ENCODE measurements around the gene NCKAP1. TPM values are rescaled to one million over a fixed set of nuclear protein-coding genes. Genes with fewer than 3 reads are reported as not detected.

Gene NCKAP1
- total and polyA plus RNA-seq, 4 donors = 16.1 to 64.2 (median 24.4) TPM

DNA sequence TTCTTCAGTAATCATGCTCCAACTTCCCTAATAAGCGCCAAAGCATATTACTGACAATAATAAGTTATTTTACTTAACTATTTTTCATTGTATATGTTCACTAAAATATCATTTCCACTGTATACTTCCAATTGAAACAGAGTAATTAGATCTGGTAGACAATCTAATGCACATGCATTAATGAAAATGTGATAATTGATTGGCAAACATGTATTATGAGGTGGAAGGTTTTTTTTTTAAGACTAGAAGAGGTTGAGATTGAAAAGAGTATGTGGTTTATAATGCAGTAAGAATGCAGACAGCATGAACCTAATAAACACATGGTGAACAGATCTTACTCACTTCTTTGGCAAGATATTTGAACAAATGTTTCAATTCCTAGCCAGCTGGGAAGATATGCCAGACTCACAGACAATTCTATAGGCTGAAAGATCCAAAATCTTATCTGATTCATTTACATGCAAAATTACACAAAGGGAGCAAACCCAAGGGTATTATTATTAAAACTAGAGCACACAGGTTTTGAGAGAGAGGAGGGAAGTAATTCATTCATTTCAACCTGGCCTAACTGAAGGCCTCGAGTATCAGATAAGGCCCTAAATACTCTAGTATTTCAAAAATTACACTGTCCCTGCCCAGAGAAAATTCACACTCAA is 2.8 kb downstream of the NCKAP1 start:
- no peaks in the 10 kb centered on the region for H3K9me3 ChIP-seq (ENCODE audit: control insufficient read depth in 4 of 4, low read length in 3 of 4)
- H3K4me3 ChIP-seq (ENCODE audit: low read depth in 1 of 3, low read length in 3 of 3) = no peak overlapping the region
- peaks cover 2 to 33% (median 28%) of the 10 kb centered on the region in 4 donors for H3K4me1 ChIP-seq (ENCODE audit: control insufficient read depth in 4 of 4, insufficient read depth in 4 of 4, low read length in 3 of 4)
- H3K9ac ChIP-seq (ENCODE audit: low read depth in 1 of 2, low read length in 2 of 2) = no peak overlapping the region
- H3K36me3 ChIP-seq (ENCODE audit: control insufficient read depth in 4 of 4, insufficient read depth in 3 of 4, low read depth in 1 of 4, low read length in 3 of 4) = no peaks in the 10 kb centered on the region
- H3K27me3 ChIP-seq (ENCODE audit: control insufficient read depth in 4 of 4, insufficient read depth in 4 of 4, low read length in 3 of 4) = no peaks in the 10 kb centered on the region
- DNase-seq (ENCODE audit: low spot score) = no peak
- H3K27ac ChIP-seq (ENCODE audit: low read depth in 1 of 2, low read length in 2 of 2) = peak overlapping the region in 1 of 2 donors; percentile 52
- TF ChIP-seq, protein P1, sequence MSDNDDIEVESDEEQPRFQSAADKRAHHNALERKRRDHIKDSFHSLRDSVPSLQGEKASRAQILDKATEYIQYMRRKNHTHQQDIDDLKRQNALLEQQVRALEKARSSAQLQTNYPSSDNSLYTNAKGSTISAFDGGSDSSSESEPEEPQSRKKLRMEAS (IDR thresholded peaks at IDR 0.05) = no peak
- no peak for TF ChIP-seq NR2F2 (IDR thresholded peaks at IDR 0.05)
- TF ChIP-seq, protein P2, sequence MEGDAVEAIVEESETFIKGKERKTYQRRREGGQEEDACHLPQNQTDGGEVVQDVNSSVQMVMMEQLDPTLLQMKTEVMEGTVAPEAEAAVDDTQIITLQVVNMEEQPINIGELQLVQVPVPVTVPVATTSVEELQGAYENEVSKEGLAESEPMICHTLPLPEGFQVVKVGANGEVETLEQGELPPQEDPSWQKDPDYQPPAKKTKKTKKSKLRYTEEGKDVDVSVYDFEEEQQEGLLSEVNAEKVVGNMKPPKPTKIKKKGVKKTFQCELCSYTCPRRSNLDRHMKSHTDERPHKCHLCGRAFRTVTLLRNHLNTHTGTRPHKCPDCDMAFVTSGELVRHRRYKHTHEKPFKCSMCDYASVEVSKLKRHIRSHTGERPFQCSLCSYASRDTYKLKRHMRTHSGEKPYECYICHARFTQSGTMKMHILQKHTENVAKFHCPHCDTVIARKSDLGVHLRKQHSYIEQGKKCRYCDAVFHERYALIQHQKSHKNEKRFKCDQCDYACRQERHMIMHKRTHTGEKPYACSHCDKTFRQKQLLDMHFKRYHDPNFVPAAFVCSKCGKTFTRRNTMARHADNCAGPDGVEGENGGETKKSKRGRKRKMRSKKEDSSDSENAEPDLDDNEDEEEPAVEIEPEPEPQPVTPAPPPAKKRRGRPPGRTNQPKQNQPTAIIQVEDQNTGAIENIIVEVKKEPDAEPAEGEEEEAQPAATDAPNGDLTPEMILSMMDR (IDR thresholded peaks at IDR 0.05; ENCODE audit: low read depth, low read length, missing input control) = no peak
- WGBS = 62% methylated on average over 2 of the region's 2 CpGs

DNA sequence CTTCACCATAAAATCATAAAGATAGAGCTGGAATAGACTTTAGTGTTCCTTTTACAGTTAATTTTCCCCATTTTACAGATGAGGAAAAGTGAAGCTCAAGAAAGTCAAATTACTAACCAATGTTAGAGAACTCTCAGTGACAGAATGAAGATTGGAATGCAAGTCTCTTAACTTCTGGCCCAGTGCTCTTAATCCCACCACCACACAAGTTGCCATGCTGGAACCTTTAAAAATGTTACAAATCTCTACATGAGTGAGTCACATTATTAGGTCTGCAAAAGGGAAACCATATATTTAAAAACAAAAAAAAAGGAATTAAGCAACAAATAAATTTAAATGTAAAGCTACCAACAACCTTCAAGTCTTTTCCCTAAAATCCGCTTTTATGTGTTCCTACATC is 3.5 kb downstream of the NCKAP1 start:
- TF ChIP-seq YY1 (IDR thresholded peaks at IDR 0.05) = no peak
- TF ChIP-seq RAD21 (IDR thresholded peaks at IDR 0.05) = no peak
- TF ChIP-seq, protein P3, sequence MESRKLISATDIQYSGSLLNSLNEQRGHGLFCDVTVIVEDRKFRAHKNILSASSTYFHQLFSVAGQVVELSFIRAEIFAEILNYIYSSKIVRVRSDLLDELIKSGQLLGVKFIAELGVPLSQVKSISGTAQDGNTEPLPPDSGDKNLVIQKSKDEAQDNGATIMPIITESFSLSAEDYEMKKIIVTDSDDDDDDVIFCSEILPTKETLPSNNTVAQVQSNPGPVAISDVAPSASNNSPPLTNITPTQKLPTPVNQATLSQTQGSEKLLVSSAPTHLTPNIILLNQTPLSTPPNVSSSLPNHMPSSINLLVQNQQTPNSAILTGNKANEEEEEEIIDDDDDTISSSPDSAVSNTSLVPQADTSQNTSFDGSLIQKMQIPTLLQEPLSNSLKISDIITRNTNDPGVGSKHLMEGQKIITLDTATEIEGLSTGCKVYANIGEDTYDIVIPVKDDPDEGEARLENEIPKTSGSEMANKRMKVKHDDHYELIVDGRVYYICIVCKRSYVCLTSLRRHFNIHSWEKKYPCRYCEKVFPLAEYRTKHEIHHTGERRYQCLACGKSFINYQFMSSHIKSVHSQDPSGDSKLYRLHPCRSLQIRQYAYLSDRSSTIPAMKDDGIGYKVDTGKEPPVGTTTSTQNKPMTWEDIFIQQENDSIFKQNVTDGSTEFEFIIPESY (IDR thresholded peaks at IDR 0.05) = no peak
- TF ChIP-seq, protein P4, sequence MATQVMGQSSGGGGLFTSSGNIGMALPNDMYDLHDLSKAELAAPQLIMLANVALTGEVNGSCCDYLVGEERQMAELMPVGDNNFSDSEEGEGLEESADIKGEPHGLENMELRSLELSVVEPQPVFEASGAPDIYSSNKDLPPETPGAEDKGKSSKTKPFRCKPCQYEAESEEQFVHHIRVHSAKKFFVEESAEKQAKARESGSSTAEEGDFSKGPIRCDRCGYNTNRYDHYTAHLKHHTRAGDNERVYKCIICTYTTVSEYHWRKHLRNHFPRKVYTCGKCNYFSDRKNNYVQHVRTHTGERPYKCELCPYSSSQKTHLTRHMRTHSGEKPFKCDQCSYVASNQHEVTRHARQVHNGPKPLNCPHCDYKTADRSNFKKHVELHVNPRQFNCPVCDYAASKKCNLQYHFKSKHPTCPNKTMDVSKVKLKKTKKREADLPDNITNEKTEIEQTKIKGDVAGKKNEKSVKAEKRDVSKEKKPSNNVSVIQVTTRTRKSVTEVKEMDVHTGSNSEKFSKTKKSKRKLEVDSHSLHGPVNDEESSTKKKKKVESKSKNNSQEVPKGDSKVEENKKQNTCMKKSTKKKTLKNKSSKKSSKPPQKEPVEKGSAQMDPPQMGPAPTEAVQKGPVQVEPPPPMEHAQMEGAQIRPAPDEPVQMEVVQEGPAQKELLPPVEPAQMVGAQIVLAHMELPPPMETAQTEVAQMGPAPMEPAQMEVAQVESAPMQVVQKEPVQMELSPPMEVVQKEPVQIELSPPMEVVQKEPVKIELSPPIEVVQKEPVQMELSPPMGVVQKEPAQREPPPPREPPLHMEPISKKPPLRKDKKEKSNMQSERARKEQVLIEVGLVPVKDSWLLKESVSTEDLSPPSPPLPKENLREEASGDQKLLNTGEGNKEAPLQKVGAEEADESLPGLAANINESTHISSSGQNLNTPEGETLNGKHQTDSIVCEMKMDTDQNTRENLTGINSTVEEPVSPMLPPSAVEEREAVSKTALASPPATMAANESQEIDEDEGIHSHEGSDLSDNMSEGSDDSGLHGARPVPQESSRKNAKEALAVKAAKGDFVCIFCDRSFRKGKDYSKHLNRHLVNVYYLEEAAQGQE (IDR thresholded peaks at IDR 0.05) = no peak
- TF ChIP-seq SP1 (IDR thresholded peaks at IDR 0.05) = no peak
- no peak for TF ChIP-seq EGR1 (IDR thresholded peaks at IDR 0.05; ENCODE audit: low read depth in 2 of 2)
- no peak for TF ChIP-seq NR2F2 (IDR thresholded peaks at IDR 0.05)
- no peak for TF ChIP-seq GABPA (IDR thresholded peaks at IDR 0.05 in 1 of 2, conservative IDR thresholded peaks at IDR 0.05 in 1 of 2)
- TF ChIP-seq FOXA1 (IDR thresholded peaks at IDR 0.05) = no peak
- no peak for TF ChIP-seq HNF4A (conservative IDR thresholded peaks at IDR 0.05)
- Histone ChIP-seq H3K9me3 (ENCODE audit: control insufficient read depth in 4 of 4, low read length in 3 of 4) (no peaks in the 10 kb centered on the region), H3K4me3 (ENCODE audit: low read depth in 1 of 3, low read length in 3 of 3) (no peak overlapping the region), H3K27me3 (ENCODE audit: control insufficient read depth in 4 of 4, insufficient read depth in 4 of 4, low read length in 3 of 4) (no peaks in the 10 kb centered on the region), H3K36me3 (ENCODE audit: control insufficient read depth in 4 of 4, insufficient read depth in 3 of 4, low read depth in 1 of 4, low read length in 3 of 4) (no peaks in the 10 kb centered on the region), H3K27ac (ENCODE audit: low read depth in 1 of 2, low read length in 2 of 2) (no peak overlapping the region), H3K9ac (ENCODE audit: low read depth in 1 of 2, low read length in 2 of 2) (no peak overlapping the region), H3K4me1 (ENCODE audit: control insufficient read depth in 4 of 4, insufficient read depth in 4 of 4, low read length in 3 of 4) (peaks cover 2 to 33% (median 28%) of the 10 kb centered on the region in 4 donors)
- DNase-seq (ENCODE audit: low spot score) = no peak
- WGBS = 95% methylated on average over 1 of the region's 1 CpG

Data from liver (tissue), 9 donors.